Vagina (tissue), 2 donors: Measurements from ENCODE around the gene CHD8. TPM values are rescaled to one million over a fixed set of nuclear protein-coding genes. Genes with fewer than 3 reads are reported as not detected.

Experiments
- DNase-seq, 2 donors: peaks; one replicate each; pipeline ENCODE4 v3.0.0-alpha.2; 2017; ENCODE audit errors: extremely low spot score in 2 of 2
- H3K27ac ChIP-seq: fragments of 200-600 bp; sonication (generic); one replicate; pipeline ENCODE4 v1.5.1; 2019
- H3K27me3 ChIP-seq: fragments of 200-600 bp; sonication (generic); one replicate; pipeline ENCODE4 v1.5.1; 2019
- H3K36me3 ChIP-seq, 2 donors: fragments of 200-600 bp; sonication (generic); one replicate each; pipeline ENCODE4 v1.5.1; 2017 to 2019
- H3K4me1 ChIP-seq: fragments of 200-600 bp; sonication (generic); one replicate; pipeline ENCODE4 v1.5.1; 2019
- H3K4me3 ChIP-seq, 2 donors: fragments of 200-600 bp; sonication (generic); 1 replicate in 1 of 2; 2 replicates in 1 of 2; pipeline ENCODE4 v1.5.1; 2016 to 2019
- H3K9me3 ChIP-seq: fragments of 200-600 bp; sonication (generic); one replicate; pipeline ENCODE4 v1.5.1; 2019
- POLR2A ChIP-seq, 2 donors: fragments of 450-650 bp; IDR thresholded peaks; one replicate each; pipeline ENCODE4 v1.6.1; 2017; ENCODE audit warnings: antibody characterized with exemption in 2 of 2, mild to moderate bottlenecking in 2 of 2, moderate library complexity in 2 of 2
- POLR2AphosphoS5 ChIP-seq, 2 donors: sonication (generic); formaldehyde crosslinking; IDR thresholded peaks; one replicate each; pipeline ENCODE4 v1.9.0; 2017; ENCODE audit warnings: antibody characterized with exemption in 2 of 2, mild to moderate bottlenecking in 2 of 2, low read depth in 1 of 2; ENCODE audit not compliant: insufficient read depth in 1 of 2
- intact Hi-C: fragments of 100-400 bp; cut with DNase I; formaldehyde crosslinking; loops from one replicate; pipeline ENCODE4 v1.15.1; 2023
- total RNA-seq: library from RNA; depleted of rRNA; stranded (reverse); fragments of >200 nt; gene quantifications from one replicate; pipeline ENCODE4 v1.2.3, GENCODE V29; 2016
- TF ChIP-seq, protein P1 (sequence below), 3 experiments: fragments of 450-650 bp in 2 of 3; fragments of 200-600 bp in 1 of 3; sonication (generic) in 1 of 3; IDR thresholded peaks; one replicate each; pipeline ENCODE4 v1.5.1; 2017 to 2019; ENCODE audit warnings: antibody characterized with exemption in 3 of 3, mild to moderate bottlenecking in 2 of 3, moderate library complexity in 2 of 3

The CHD8 gene
- total RNA-seq, 1 donor from 2014 or later = 61.1 TPM

DNA sequence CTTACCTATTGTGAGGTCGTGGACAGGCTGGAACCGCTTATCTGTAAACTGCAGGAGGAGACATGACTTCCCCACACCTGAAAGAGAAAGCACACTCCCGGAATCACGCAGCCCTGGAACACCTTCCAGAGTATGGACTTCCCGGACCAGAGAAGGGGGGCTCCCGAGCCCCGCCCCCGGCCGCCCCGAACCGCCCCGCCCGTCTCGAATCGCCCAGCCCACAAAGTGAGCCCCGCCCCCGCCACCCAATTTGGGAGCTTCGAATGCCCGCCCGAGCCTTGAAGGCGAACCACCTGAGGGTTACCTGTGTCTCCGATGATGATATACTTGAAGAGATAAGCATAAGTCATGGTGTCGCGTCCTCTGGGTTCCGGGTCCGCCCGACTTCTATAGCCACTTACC lies 20.6 kb upstream of the CHD8 start:
- Histone ChIP-seq H3K27ac (peak overlapping the region; percentile 81), H3K4me1 (peaks cover 30% of the 10 kb centered on the region), H3K9me3 (no peaks in the 10 kb centered on the region), H3K4me3 (peak overlapping the region; percentile 76 to 92), H3K27me3 (no peaks in the 10 kb centered on the region), H3K36me3 (peaks cover 0 to 7% of the 10 kb centered on the region in 2 donors)
- DNase-seq = no peak
- intact Hi-C loops = no loop called here
- no peak for TF ChIP-seq POLR2A (IDR thresholded peaks at IDR 0.05)
- TF ChIP-seq, protein P1, sequence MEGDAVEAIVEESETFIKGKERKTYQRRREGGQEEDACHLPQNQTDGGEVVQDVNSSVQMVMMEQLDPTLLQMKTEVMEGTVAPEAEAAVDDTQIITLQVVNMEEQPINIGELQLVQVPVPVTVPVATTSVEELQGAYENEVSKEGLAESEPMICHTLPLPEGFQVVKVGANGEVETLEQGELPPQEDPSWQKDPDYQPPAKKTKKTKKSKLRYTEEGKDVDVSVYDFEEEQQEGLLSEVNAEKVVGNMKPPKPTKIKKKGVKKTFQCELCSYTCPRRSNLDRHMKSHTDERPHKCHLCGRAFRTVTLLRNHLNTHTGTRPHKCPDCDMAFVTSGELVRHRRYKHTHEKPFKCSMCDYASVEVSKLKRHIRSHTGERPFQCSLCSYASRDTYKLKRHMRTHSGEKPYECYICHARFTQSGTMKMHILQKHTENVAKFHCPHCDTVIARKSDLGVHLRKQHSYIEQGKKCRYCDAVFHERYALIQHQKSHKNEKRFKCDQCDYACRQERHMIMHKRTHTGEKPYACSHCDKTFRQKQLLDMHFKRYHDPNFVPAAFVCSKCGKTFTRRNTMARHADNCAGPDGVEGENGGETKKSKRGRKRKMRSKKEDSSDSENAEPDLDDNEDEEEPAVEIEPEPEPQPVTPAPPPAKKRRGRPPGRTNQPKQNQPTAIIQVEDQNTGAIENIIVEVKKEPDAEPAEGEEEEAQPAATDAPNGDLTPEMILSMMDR (IDR thresholded peaks at IDR 0.05) = no peak

- TF ChIP-seq, protein P1 (IDR thresholded peaks at IDR 0.05) = no peak
- no peak for TF ChIP-seq POLR2AphosphoS5 (IDR thresholded peaks at IDR 0.05; ENCODE audit: insufficient read depth in 1 of 2, low read depth in 1 of 2)
- no peak for TF ChIP-seq POLR2A (IDR thresholded peaks at IDR 0.05)
- Histone ChIP-seq H3K27ac (peak overlapping the region; percentile 81), H3K4me1 (peaks cover 30% of the 10 kb centered on the region), H3K36me3 (peaks cover 0 to 2% of the 10 kb centered on the region in 2 donors), H3K27me3 (no peaks in the 10 kb centered on the region), H3K4me3 (peak overlapping the region; percentile 76 to 92), H3K9me3 (no peaks in the 10 kb centered on the region)
- DNase-seq = no peak
- intact Hi-C loops = no loop called here
Measured at GRCh38 chr14:21475767-21476522, 20.0 kb upstream of the CHD8 start.

DNA sequence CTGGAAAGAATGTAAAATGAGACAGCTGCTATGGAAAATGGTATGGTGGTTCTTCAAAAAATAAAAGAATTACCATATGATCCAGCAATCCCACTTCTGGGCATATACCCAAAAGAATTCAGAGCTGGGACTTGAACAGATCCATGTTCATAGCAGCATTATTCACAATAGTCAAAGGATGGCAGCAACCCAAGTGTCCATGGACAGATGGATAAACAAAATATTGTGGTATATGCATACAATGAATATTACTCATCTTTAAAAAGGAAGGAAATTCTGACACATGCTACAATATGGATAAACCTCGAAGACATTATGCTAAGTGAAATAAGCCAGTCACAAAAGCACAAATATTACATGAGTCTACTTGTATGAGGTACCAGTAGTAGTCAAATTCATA lies 11.7 kb upstream of the CHD8 start:
- peaks cover 0 to 44% of the 10 kb centered on the region in 2 donors for H3K36me3 ChIP-seq
- H3K27me3 ChIP-seq = no peaks in the 10 kb centered on the region
- no peak for DNase-seq
- H3K9me3 ChIP-seq = no peaks in the 10 kb centered on the region
- no peak overlapping the region for H3K4me3 ChIP-seq
- TF ChIP-seq POLR2A (IDR thresholded peaks at IDR 0.05) (no peak), POLR2AphosphoS5 (IDR thresholded peaks at IDR 0.05; ENCODE audit: insufficient read depth in 1 of 2, low read depth in 1 of 2) (no peak)
- TF ChIP-seq, protein P1 (IDR thresholded peaks at IDR 0.05) = no peak
- no peak overlapping the region for H3K27ac ChIP-seq
- no peaks in the 10 kb centered on the region for H3K4me1 ChIP-seq
- intact Hi-C loops = no loop called here

DNA sequence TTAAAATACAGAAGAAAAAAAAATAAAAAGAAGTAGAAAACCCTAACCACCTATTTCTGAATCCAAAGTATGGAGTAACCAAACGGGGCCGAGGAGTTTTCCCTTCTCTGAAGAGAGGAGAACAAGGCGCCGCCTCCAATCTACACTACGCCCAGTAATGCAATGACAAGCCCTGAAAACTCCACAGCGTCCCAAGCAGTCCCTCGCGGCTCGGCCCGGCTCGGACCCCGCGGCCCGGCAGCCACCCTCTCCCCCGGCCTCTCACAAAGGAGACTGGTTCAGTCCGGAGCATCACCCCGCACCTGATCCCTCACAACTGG lies 371 bp downstream of the CHD8 start:
- H3K36me3 ChIP-seq = peaks cover 0 to 8% of the 10 kb centered on the region in 2 donors
- TF ChIP-seq POLR2A (IDR thresholded peaks at IDR 0.05) = no peak
- no peak for TF ChIP-seq POLR2AphosphoS5 (IDR thresholded peaks at IDR 0.05; ENCODE audit: insufficient read depth in 1 of 2, low read depth in 1 of 2)
- TF ChIP-seq, protein P1 (IDR thresholded peaks at IDR 0.05) = no peak
- peak overlapping the region; percentile 93 to 94 for H3K4me3 ChIP-seq
- peaks cover 35% of the 10 kb centered on the region for H3K4me1 ChIP-seq
- H3K27me3 ChIP-seq = no peaks in the 10 kb centered on the region
- DNase-seq = no peak
- no peaks in the 10 kb centered on the region for H3K9me3 ChIP-seq
- intact Hi-C loops = no loop called here
- H3K27ac ChIP-seq = peak overlapping the region; percentile 75

- no peak for DNase-seq
- intact Hi-C loops = no loop called here
- TF ChIP-seq POLR2AphosphoS5 (IDR thresholded peaks at IDR 0.05; ENCODE audit: insufficient read depth in 1 of 2, low read depth in 1 of 2) (no peak), POLR2A (IDR thresholded peaks at IDR 0.05) (no peak)
- TF ChIP-seq, protein P1 (IDR thresholded peaks at IDR 0.05) = no peak
- no peaks in the 10 kb centered on the region for H3K9me3 ChIP-seq
- H3K27ac ChIP-seq = peak overlapping the region; percentile 75
- H3K27me3 ChIP-seq = no peaks in the 10 kb centered on the region
- H3K4me1 ChIP-seq = peaks cover 38% of the 10 kb centered on the region
- H3K36me3 ChIP-seq = peaks cover 0 to 5% of the 10 kb centered on the region in 2 donors
- peak overlapping the region; percentile 93 to 94 for H3K4me3 ChIP-seq
Measured at GRCh38 chr14:21454843-21455544, 929 bp downstream of the CHD8 start.
